Measurements from ENCODE around the gene RALGPS1.

Gene RALGPS1

DNA sequence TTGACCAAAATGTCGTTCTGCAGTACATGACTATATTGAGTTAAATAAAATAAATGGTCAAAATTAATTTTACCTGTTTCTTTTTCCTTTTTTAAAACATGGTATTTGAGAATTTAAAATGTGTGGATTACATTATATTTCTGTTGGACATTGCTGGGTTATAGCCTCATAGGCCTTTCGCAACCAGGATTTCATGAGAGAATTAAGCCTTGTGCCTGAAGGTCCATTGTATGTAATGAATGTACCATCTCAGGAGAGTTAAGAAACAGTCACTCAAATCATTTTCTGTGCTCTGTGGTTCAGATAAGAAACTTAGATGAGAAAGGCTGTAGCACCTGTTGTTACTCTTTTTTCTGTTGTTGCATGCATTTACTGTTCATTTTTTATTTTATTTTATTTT is 104.4 kb downstream of the RALGPS1 start:
- in situ Hi-C loops (cut with MboI; ENCODE audit: low sequenced_read_pairs): no loop called here

DNA sequence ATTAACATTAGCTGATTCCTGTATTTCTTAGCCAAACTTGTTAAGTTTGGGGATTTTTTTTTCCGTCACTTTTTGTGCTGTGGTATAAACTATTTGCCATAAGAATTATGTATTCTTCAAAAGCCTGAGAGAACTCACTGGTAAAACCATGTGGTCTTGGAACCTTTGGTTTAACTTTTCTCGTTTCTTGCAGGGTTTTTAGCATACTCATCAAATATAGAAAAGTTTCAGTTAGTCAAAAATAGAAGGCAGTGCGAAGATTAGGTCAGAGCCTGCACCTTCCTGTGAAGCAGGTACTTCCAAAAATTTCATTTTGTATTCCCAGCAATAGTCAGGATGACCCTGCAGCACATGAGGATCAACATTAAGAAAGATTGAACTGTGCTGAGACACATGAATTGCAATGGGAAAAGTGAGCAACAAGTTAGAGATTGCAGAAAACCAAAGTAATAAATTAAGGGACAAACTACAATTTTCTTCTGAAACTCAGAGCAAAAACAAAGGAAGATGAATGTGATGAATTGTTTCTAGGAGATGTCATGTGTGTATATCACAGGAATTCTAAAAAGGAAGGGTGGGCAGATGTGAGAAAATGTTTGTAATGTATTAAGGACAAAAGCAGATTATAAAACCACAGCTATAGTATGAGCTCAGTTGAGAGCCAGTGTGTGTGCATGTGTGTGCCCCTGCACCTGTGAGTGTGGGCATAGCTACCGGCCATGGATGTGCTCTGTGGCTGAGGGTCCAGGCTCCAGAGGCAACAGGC is 105.6 kb downstream of the RALGPS1 start:
- in situ Hi-C loops (cut with MboI; ENCODE audit: low sequenced_read_pairs): no loop called here

DNA sequence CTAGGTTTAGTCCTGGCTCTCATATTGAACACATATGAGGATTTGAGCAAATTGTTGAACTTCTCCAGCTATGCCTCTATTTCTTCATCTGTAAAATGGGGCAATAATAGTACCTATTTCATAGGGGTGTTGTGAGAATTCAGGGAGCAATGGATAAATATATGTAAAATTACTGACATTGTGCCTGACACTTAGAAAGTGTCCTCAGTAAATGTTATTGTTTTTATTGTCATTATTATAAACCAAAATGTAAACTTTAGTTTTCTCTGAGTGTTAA is 106.2 kb downstream of the RALGPS1 start:
- in situ Hi-C loops (cut with MboI; ENCODE audit: low sequenced_read_pairs): no loop called here

DNA sequence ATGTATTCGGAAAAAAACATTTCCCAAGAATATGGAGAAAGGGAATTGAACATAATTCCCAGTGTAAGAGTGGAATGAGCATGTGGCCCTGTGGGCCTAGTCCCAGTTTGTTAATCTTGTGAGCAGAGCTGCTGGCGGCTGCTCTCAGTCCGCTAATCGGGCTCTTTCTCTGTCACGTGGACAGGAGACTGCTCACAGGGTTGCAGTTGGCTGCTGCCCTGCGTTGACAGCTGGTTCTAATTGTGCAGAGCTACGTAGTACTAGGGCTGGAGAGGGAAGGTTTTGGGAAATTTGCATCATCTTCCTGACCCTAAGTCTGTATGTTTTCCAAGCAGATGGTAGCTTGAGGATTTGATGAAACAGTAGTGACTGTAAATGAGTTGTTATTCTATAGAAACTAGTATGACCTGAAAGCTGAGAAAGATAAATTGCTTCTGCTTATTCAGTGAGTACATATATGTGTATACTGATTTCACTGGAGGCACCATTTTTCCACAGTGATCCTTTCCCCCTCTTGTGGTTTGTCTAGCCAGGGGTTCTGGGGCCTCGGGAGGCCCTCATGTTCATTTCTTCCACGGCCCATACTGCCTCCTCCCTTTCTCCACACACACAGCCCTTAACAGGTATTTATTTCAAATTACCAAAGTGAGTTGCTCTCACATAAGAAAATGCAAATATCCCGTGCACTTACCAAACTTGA is 107.2 kb downstream of the RALGPS1 start:
- in situ Hi-C loops (cut with MboI; ENCODE audit: low sequenced_read_pairs): no loop called here

DNA sequence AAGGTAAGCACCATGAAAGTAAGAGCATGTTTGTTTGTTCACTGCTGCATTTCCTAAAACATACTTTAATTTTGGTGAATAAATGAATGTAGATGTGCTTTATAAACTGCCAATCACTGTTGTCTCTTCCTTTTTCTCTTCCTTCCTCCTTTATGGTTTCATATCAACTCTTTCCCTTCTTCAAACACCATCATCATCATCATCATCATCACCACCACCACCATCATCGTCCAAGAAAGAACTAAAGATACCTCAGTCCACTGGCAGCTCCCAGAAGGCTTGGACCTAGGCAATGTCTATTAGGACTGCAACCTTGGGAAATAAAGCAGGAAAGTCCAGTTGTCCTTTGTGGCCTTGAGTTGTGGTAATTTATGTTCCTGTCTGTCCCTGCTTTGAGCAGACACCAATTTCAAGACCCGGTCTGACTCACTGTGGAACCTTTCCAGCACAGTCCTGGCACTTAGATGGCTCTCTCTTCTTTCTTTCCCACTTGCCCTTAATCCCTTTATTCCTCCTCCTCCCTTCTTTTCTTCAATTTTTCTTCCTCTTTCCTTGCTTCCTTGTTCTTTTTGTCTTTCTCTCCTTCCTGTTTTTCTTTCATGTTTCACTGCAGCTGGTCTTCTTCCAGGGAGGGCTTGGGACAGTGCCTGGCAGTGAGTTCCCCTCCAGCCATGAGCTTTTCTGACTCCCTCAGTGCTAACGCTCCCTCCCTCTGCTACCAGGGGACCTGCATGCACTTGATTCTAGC is 108.5 kb downstream of the RALGPS1 start:
- in situ Hi-C loops (cut with MboI; ENCODE audit: low sequenced_read_pairs): no loop called here

DNA sequence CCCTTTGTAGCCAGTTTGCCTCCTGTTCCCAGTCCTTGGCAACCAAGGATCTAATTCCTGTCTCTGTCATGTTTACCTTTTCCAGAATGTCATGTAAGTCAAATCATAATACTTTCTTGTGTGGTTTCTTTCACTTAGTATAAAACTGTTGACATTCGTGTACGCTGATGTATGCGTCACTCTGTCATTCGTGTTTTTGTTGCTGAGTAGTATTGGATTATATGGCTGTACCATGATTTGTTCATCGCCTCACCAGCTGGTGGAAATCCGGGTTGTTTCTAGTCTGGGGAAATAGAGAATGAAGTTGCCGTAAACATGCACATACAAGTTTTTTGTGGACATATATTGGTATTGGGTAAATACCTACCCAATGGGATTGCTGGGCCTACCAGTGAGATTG is 110.5 kb downstream of the RALGPS1 start:
- in situ Hi-C loops (cut with MboI; ENCODE audit: low sequenced_read_pairs): no loop called here

DNA sequence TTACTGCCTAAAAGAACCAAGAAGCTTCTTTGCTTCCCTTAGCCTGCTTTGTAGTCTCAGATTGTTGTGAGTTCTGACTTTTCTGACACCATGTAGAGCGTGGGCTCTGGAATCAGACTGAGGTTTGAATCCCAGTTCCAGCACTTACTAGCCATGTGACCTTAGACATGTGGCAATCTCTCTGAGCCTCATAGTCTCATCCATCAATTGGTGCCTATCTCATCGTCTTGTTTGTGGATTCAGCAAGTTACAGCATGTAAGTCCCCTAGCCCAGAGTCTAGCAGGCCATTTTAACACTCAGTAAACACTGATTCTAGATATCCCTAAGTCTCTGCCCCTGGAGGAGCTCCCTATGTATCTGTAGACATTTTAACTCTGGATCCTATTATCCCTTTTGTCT is 113.1 kb downstream of the RALGPS1 start:
- in situ Hi-C loops (cut with MboI; ENCODE audit: low sequenced_read_pairs): no loop called here

DNA sequence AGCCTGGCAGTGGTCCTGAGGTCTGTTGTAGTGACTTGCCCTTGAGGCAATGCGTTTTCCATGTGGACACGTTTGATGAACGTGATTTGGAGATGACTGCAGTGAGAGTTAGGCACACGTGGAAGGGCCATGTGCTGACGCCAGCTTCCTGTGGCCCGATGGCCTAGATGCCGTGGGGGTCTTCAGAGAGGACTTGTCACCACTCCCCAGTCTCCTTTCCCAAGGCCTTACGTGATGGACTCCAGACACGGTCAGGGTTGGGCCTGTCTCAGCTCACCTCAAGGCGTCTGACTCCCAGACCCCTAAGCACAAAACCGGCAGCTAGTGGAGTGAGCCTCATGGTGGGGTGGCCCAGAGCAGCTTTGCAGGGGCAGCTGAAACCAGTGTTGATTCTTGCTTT is 115.0 kb downstream of the RALGPS1 start:
- in situ Hi-C loops (cut with MboI; ENCODE audit: low sequenced_read_pairs): no loop called here

DNA sequence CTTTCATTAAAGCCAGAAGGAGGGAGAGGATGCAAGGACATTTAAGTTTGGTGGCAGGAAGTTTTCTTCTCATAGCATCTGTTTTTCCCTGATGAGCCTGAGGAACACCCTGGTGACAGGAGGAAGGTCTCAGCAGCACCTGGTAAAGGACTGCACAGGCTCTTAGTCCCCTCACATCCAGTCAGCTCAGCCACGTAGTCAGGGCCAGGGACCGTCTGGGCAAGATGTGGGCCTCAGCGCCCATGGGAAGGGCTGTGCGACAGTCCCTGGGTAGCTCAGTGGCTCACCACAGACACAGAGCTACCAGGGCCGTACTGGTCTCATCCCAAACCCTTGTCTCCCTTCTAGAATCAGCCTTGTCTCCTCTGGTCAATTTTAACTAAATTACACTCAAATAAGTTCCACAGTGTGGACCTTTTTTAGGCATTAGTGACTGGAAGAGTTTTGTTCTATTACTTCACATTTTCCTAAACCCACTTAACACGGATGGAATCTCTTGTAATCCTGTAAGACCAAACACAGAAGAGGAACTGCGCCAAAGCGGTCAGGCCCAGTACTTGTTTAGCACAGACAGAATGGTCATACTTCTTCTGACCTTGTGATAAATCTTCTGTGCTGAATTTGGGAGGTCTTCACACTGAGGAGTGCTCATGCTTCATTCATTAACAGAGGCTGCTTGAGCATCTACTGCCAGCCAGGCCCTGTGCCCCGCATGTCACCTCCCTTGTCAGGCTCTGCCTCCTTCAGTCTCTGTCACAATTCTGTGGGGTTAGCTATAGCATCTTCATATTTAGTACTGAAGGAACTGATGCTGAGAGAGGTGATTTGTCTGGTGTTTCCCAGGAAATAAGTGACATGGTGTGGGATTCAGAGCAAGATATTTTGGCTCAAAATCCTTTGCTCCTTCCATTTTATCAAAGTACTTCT is 116.5 kb downstream of the RALGPS1 start:
- in situ Hi-C loops (cut with MboI; ENCODE audit: low sequenced_read_pairs): no loop called here

DNA sequence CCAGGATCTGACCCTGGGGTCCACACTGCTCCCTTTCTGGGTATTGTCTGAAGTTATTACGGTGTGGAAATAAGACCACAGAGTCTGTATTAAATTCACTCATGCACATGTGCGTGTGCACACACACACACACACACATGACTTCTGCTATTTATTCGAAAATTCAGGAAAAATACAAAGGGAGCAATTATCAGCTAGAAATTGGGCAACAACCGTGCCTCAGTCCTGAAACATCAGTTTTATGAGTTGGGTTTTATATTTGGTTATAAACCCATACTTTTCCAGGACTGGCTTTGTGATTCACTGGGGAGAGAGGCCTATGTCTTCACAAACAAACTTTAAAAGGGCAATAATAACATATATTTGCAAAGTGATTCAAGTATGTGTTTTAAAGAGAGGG is 117.7 kb downstream of the RALGPS1 start:
- in situ Hi-C loops (cut with MboI; ENCODE audit: low sequenced_read_pairs): no loop called here

DNA sequence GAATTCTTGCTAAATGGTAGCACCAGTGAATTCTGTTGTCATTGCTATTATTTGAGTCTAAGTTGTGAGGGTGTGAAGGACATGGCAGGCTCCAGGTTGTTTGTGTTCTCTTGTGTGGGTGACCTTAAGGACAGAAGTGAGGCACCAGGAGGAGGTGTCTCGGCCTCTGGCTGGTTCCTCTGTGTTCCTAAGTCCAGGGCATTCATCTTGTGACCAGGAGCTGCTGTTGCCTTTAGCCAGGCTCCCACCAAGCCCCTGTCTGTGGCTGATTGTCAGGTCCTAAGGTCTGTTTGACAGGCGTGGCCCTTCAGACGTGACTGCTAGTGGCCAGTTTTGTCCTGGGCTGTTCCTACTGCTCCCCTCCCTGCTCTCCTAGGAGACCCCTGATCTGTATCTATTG is 118.5 kb downstream of the RALGPS1 start:
- in situ Hi-C loops (cut with MboI; ENCODE audit: low sequenced_read_pairs): no loop called here

DNA sequence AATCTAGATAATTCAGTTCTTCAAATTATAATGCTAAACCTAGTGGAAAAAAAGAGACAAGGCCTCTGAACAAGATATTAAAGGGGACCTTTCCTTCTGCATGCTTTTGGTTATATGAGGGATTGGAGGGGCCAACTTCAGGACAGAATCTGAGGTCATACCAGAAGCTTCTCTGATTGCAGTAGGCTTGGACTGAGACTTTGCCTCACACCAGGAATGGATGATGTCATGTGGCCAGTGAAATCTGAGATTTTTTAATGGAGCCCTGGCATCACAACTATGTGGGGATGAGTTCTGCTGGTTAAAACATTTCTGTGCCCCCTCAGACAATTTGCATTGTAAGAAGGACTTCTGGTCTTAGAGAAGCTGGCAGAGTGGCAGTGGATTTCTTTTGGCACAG is 119.2 kb downstream of the RALGPS1 start:
- in situ Hi-C loops (cut with MboI; ENCODE audit: low sequenced_read_pairs): no loop called here

DNA sequence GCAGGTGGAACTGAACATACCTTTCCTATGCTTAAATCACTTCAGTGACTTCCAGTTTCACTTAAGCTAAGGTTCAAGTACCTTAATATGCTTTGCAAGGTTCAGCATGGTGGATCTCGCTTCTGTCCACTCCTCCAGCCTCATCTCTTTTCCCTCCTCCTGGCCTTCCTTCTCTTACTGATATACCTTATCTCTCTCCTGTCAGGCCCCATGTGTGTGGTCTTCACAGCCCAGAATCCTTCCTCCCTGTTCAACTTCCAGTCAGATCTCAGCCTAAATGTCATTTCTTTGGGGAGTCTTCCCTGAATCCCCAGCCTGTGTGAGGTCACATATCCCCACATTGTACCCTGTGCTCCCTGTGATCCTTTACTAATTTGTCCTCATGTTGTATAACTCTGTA is 120.1 kb downstream of the RALGPS1 start:
- in situ Hi-C loops (cut with MboI; ENCODE audit: low sequenced_read_pairs): no loop called here

DNA sequence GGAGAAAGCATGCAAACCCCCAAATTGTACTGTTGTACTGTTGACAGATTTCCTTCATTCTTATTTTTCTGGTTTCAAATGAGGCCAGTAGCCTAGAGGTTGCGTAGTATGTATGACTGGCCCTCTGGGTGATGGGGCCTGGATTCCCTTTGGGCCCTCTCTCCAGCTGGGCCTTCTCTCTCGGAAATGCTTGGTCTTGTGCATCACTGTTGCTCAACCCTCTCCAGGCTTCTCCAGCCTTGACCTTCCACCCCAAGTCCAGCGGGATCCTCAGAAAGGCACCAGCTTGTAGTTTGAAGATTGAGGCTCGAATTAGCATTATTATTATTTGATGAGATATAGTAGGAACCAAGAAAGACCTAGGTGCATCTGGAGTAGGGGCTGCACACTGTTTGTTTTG is 120.8 kb downstream of the RALGPS1 start:
- in situ Hi-C loops (cut with MboI; ENCODE audit: low sequenced_read_pairs): no loop called here

DNA sequence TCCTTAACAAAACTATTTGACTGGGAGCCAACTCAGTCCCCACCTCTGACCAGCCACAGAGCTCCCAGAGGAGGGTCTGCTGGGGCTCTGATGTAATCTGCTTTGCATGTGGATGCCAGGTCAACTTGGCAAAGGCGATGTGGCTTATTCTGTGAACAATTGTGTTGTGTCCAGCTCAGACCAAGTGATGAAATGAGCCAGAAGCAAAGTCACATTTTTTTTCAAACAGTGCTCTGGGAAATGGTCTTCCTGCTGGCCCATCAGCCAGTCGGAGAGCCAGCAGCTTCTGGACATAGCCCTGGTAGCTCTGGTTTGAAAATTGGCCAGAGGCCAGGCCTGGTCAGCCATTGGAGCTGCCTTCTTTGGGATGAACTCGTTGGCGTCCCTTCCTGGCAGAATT is 121.4 kb downstream of the RALGPS1 start:
- in situ Hi-C loops (cut with MboI; ENCODE audit: low sequenced_read_pairs): no loop called here

DNA sequence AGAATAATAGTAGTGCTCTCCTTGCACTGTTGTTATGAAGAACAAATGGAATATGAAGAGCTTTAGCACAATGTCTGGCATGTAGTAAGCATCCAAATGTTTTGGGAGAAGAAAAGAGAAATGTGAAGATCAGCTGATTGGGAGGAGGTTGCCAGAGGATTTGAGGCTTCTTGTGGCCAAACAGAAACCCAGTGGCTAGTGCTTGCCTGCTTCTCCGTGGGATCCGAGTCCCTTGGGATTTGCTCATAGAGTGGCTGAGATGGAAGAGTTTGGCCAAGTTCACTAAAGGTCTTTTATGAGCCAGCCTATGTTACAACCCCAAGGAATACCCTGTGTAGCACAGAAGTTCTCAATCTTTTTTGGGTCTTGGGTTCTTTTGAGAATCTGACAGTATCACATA is 121.9 kb downstream of the RALGPS1 start:
- in situ Hi-C loops (cut with MboI; ENCODE audit: low sequenced_read_pairs): no loop called here

DNA sequence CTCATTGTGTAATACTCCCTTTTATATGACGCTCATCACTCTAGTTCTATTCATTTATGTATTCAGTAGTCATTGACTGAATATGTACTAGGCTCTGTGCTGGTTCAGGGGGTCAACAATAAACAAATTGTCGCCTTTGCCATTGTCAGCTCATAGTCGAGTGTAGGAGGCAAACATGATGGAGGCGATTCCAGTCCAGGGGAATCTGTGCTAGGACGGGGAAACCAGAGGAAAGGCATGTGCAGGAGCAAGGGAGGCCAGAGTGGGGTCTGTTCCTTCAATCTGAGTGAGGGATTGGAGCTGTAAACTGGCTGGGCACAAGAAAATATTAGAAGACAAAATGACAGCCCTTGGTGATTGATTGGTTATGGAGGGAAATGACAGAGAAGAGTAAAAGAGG is 123.9 kb downstream of the RALGPS1 start:
- in situ Hi-C loops (cut with MboI; ENCODE audit: low sequenced_read_pairs): no loop called here

DNA sequence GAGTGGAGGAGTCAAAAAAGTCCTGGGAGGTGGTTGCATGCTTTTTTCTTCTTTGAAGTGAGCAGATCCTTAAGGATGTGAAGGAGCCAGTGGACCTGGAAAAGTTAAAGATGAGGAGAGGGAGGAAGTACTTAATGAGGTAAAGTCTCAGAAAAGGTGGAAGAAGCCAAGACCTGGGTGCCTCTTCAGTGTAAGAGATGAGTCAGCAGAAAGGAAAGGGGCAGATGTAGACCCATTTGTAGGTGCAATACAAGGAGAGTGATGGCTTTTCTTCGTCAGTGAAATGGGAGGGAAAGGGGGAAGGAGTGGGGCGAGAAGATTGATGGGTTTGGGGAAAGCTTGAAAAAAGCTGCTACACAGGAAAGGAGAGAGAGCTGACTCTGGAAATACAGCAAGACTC is 124.9 kb downstream of the RALGPS1 start:
- in situ Hi-C loops (cut with MboI; ENCODE audit: low sequenced_read_pairs): no loop called here

DNA sequence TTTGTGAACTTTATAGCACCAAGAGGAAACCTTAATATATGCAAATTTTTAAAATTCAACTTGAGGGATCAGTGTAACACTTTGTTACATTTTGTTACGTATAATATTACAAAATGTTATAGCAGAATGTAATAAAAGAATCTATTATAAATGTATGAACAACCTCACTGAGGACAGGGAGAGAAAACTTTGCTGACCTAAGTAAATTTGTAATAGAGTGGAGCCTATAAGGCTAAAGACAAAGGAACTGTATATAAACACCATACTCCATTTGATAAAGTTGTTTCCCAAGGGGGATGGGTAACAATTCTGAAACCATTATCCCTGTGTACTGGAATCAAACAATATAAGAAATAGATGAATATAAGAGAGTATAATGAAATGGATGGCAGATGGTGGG is 130.6 kb downstream of the RALGPS1 start:
- in situ Hi-C loops (cut with MboI; ENCODE audit: low sequenced_read_pairs): no loop called here

DNA sequence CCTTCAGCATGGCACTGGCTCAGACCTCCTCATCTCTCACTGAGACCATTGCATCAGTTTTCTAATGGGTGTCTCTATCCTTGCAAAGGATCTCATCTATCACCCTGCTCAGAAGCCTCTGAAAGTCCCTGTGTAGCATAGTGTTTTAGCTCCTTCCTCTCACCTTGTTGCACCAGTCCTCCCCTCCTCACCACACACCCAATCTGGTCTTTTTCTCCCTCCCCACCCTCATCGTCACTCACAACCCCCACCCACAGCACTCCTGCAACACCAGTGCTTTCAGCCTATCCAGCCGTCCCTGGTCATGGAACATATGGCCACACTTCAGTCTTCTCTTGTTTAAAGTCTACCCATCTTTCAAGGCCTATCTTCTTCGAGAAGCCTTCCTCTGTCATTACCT is 133.4 kb downstream of the RALGPS1 start:
- in situ Hi-C loops (cut with MboI; ENCODE audit: low sequenced_read_pairs): no loop called here

DNA sequence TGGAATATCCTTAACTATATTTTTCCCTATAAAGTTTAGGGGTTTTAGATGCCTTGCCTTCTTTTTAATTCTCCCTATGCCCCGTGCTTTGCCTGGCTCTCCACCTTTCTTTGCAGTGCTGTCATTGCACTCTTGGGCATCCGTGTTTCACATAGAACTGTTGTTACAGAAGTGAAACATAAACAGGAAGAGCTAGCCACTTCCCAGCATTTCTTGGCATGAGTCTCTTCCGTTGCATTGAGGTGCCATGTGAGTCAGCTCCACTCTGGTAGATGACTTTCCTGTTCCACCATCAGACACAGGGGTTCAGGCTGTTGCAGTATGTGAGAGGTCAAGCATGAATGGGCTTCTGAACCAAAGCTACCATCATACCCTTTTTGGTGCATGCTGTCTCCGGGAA is 134.5 kb downstream of the RALGPS1 start:
- in situ Hi-C loops (cut with MboI; ENCODE audit: low sequenced_read_pairs): no loop called here

All from HL-60/S4 (cell line).